H1 (cell line): ENCODE data around the gene ADCY2. TPM values are rescaled to one million over a fixed set of nuclear protein-coding genes. Genes with fewer than 3 reads are reported as not detected.

Source experiments
- CTCF ChIA-PET: fragments of 300-600 bp; sonication (Branson Sonifier 250); formaldehyde crosslinking; loops from one replicate; lab custom pipeline; 2021; ENCODE audit not compliant: partially characterized antibody; lab: Charles Lee
- POLR2A ChIA-PET: fragments of 300-600 bp; sonication (Branson Sonifier 250); formaldehyde crosslinking; loops from one replicate; lab custom pipeline; 2021; ENCODE audit warnings: inconsistent platforms; ENCODE audit not compliant: partially characterized antibody; lab: Charles Lee
- DNase-seq, 2 experiments: peaks; one replicate each; pipeline versions ENCODE4 v3.0.0 to v3.0.0-alpha.2; 2010 to 2022; ENCODE audit warnings: low spot score in 2 of 2, low read depth in 1 of 2, mixed read lengths in 1 of 2
- FAIRE-seq: peaks from 2 replicates; lab custom pipeline; 2011; peaks lifted over from hg19 to GRCh38; lab: Jason Lieb, UNC
- H2AFZ ChIP-seq: 2 replicates; pipeline ENCODE4 v1.8.1; 2012; ENCODE audit warnings: low read length, inconsistent platforms
- H2AK5ac ChIP-seq: 2 replicates; pipeline ENCODE4 v1.6.1; 2013; ENCODE audit warnings: low read depth, low read length
- H2BK120ac ChIP-seq: replicated peaks from 2 replicates; pipeline ENCODE3; 2013; ENCODE audit warnings: low read depth, low read length, inconsistent platforms
- H2BK12ac ChIP-seq: 2 replicates; pipeline ENCODE4 v1.6.1; 2013; ENCODE audit warnings: low read depth, low read length
- H2BK15ac ChIP-seq: 2 replicates; pipeline ENCODE4 v1.6.1; 2013; ENCODE audit warnings: low read length
- H2BK20ac ChIP-seq: 2 replicates; pipeline ENCODE4 v1.6.1; 2013; ENCODE audit warnings: low read length
- H2BK5ac ChIP-seq: 2 replicates; pipeline ENCODE4 v1.6.1; 2013; ENCODE audit warnings: low read depth, low read length
- H3K14ac ChIP-seq: 2 replicates; pipeline ENCODE4 v1.6.1; 2013; ENCODE audit warnings: inconsistent platforms; ENCODE audit not compliant: insufficient read length
- H3K18ac ChIP-seq: 2 replicates; pipeline ENCODE4 v1.6.1; 2013; ENCODE audit warnings: low read length; ENCODE audit errors: extremely low read depth
- H3K23ac ChIP-seq: 2 replicates; pipeline ENCODE4 v1.6.1; 2013; ENCODE audit warnings: inconsistent platforms; ENCODE audit not compliant: insufficient read length
- H3K23me2 ChIP-seq: 2 replicates; pipeline ENCODE4 v1.6.1; 2013; ENCODE audit warnings: low read depth, low read length
- H3K27ac ChIP-seq: 2 replicates; pipeline ENCODE4 v1.6.1; 2011; ENCODE audit warnings: low read depth, low read length, inconsistent platforms
- H3K27me3 ChIP-seq, 4 experiments: replicated peaks in 1 of 4; 1 replicate in 1 of 4; 2 replicates in 3 of 4; pipeline versions ENCODE4 v1.6.1 to v1.8.1; 2011 to 2013; ENCODE audit warnings: low read length in 3 of 4, mild to moderate bottlenecking in 3 of 4, inconsistent platforms in 2 of 4, mixed read lengths in 2 of 4, moderate library complexity in 1 of 4; ENCODE audit not compliant: control insufficient read depth in 3 of 4, insufficient read depth in 3 of 4; ENCODE audit errors: extremely low read depth in 1 of 4
- H3K36me3 ChIP-seq, 4 experiments: 2 replicates each; pipeline versions ENCODE4 v1.6.1 to v1.8.1; 2011 to 2013; ENCODE audit warnings: mild to moderate bottlenecking in 4 of 4, low read length in 3 of 4, moderate library complexity in 2 of 4, control low read depth in 1 of 4, inconsistent platforms in 1 of 4; ENCODE audit not compliant: insufficient read depth in 4 of 4, control insufficient read depth in 2 of 4
- H3K4ac ChIP-seq: replicated peaks from 2 replicates; pipeline ENCODE3; 2013; ENCODE audit warnings: low read length, low read depth, mixed read lengths, inconsistent platforms; ENCODE audit not compliant: insufficient read length
- H3K4me1 ChIP-seq, 4 experiments: replicated peaks in 1 of 4; 1 replicate in 1 of 4; 2 replicates in 3 of 4; pipeline versions ENCODE4 v1.6.1 to v1.8.1; 2011 to 2013; ENCODE audit warnings: low read length in 3 of 4, inconsistent platforms in 2 of 4, mixed read lengths in 1 of 4; ENCODE audit not compliant: insufficient read depth in 4 of 4, control insufficient read depth in 3 of 4
- H3K4me2 ChIP-seq, 2 experiments: 2 replicates each; pipeline versions ENCODE4 v1.6.1 to v1.8.1; 2011 to 2013; ENCODE audit warnings: low read depth in 2 of 2, low read length in 2 of 2, control low read depth in 1 of 2, inconsistent platforms in 1 of 2, mild to moderate bottlenecking in 1 of 2; ENCODE audit not compliant: insufficient read depth in 1 of 2
- H3K4me3 ChIP-seq, 4 experiments: fragments of 200-600, 300-600 bp in 1 of 4; sonication (generic), shearing (Covaris generic), sonication (Bioruptor Twin) in 1 of 4; 2 replicates each; pipeline versions ENCODE4 v1.5.1 to v1.8.1; 2011 to 2016; ENCODE audit warnings: low read length in 4 of 4, low read depth in 3 of 4, control low read depth in 2 of 4, inconsistent platforms in 2 of 4, mild to moderate bottlenecking in 2 of 4, mixed read lengths in 1 of 4, moderate library complexity in 1 of 4; ENCODE audit not compliant: insufficient read depth in 2 of 4; ENCODE audit errors: extremely low read depth in 1 of 4
- H3K56ac ChIP-seq: replicated peaks from 2 replicates; pipeline ENCODE3; 2013; ENCODE audit warnings: low read depth, mild to moderate bottlenecking, mixed read lengths, low read length, inconsistent platforms; ENCODE audit not compliant: insufficient read length
- H3K79me1 ChIP-seq: 2 replicates; pipeline ENCODE4 v1.6.1; 2013; ENCODE audit warnings: low read depth, low read length, control low read depth
- H3K79me2 ChIP-seq, 2 experiments: 2 replicates each; pipeline versions ENCODE4 v1.6.1 to v1.8.1; 2012 to 2013; ENCODE audit warnings: low read length in 2 of 2, mild to moderate bottlenecking in 2 of 2, inconsistent platforms in 1 of 2; ENCODE audit not compliant: insufficient read depth in 2 of 2, control insufficient read depth in 1 of 2
- H3K9ac ChIP-seq, 4 experiments: replicated peaks in 1 of 4; 1 replicate in 1 of 4; 2 replicates in 3 of 4; pipeline versions ENCODE4 v1.6.1 to v1.8.1; 2011 to 2013; ENCODE audit warnings: low read depth in 3 of 4, low read length in 3 of 4, control low read depth in 2 of 4, mild to moderate bottlenecking in 2 of 4, moderate library complexity in 2 of 4, inconsistent platforms in 1 of 4; ENCODE audit errors: extremely low read depth in 1 of 4
- H3K9me3 ChIP-seq, 2 experiments: 2 replicates each; pipeline versions ENCODE4 v1.6.1 to v1.8.1; 2012 to 2013; ENCODE audit warnings: mild to moderate bottlenecking in 2 of 2, moderate library complexity in 2 of 2, control low read depth in 1 of 2, inconsistent platforms in 1 of 2, low read depth in 1 of 2, low read length in 1 of 2, mixed read lengths in 1 of 2; ENCODE audit not compliant: insufficient read depth in 2 of 2
- H4K20me1 ChIP-seq, 2 experiments: replicated peaks in 1 of 2; 2 replicates each; pipeline versions ENCODE3 to v1.8.1; 2011 to 2013; ENCODE audit warnings: inconsistent platforms in 2 of 2, low read length in 2 of 2, mild to moderate bottlenecking in 1 of 2; ENCODE audit not compliant: insufficient read depth in 2 of 2, control insufficient read depth in 1 of 2
- H4K5ac ChIP-seq: 2 replicates; pipeline ENCODE4 v1.6.1; 2013; ENCODE audit warnings: low read length, low read depth, mixed read lengths, inconsistent platforms; ENCODE audit not compliant: insufficient read length
- H4K8ac ChIP-seq: 2 replicates; pipeline ENCODE4 v1.8.0; 2013; ENCODE audit warnings: mild to moderate bottlenecking, moderate library complexity, low read length, inconsistent platforms; ENCODE audit not compliant: insufficient read depth; ENCODE audit errors: extremely low read depth
- H4K91ac ChIP-seq: replicated peaks from 2 replicates; pipeline ENCODE3; 2013; ENCODE audit warnings: low read length, mixed read lengths, inconsistent platforms; ENCODE audit not compliant: insufficient read length
- ASH2L ChIP-seq: fragments of 200-600, 300-600 bp; sonication (generic); IDR thresholded peaks from one replicate; pipeline ENCODE4 v1.7.1; 2017; ENCODE audit warnings: low read length
- CHD2 ChIP-seq: IDR thresholded peaks from 2 replicates; pipeline ENCODE4 v1.6.1; 2012; ENCODE audit warnings: low read length, improper control_type of control experiment
- HDAC2 ChIP-seq, 2 experiments: fragments of 300-600 bp in 1 of 2; sonication (generic) in 1 of 2; IDR thresholded peaks; 2 replicates each; pipeline ENCODE4 v1.6.1; 2011 to 2012; ENCODE audit warnings: low read depth in 2 of 2, low read length in 2 of 2, mild to moderate bottlenecking in 2 of 2, moderate library complexity in 2 of 2, borderline replicate concordance in 1 of 2, inconsistent platforms in 1 of 2
- PHF8 ChIP-seq: fragments of 200-600 bp; sonication (generic); conservative IDR thresholded peaks from 2 replicates; pipeline ENCODE4 v1.7.1; 2012; ENCODE audit warnings: low read depth, mild to moderate bottlenecking, inconsistent platforms, low read length, moderate library complexity
- RAD21 ChIP-seq, 2 experiments: IDR thresholded peaks in 1 of 2; conservative IDR thresholded peaks in 1 of 2; 2 replicates each; pipeline ENCODE4 v1.6.1; 2011; ENCODE audit warnings: low read depth in 2 of 2, low read length in 2 of 2, improper control_type of control experiment in 1 of 2, inconsistent platforms in 1 of 2, mild to moderate bottlenecking in 1 of 2, moderate library complexity in 1 of 2
- SAP30 ChIP-seq: fragments of 300-600 bp; sonication (generic); IDR thresholded peaks from 2 replicates; pipeline ENCODE4 v1.7.1; 2012; ENCODE audit warnings: low read length, moderate library complexity, mild to moderate bottlenecking, inconsistent platforms; ENCODE audit not compliant: insufficient read depth, insufficient replicate concordance
- SRF ChIP-seq: IDR thresholded peaks from 2 replicates; pipeline ENCODE4 v1.6.1; 2011; ENCODE audit warnings: mild to moderate bottlenecking, low read depth, low read length, moderate library complexity
- TAF1 ChIP-seq: IDR thresholded peaks from 2 replicates; pipeline ENCODE4 v1.6.1; 2011; ENCODE audit warnings: mild to moderate bottlenecking, low read depth, low read length
- TEAD4 ChIP-seq: IDR thresholded peaks from 2 replicates; pipeline ENCODE4 v1.6.1; 2012; ENCODE audit warnings: low read depth, low read length, inconsistent platforms, mixed read lengths
- WGBS, 2 experiments: shearing (Covaris generic) in 1 of 2; methylation state at CpG; one replicate each; pipeline versions ENCODE4 v1.1.6 to v1.1.7; 2013 to 2015; ENCODE audit warnings: low lambda C conversion rate in 2 of 2, mixed read lengths in 2 of 2, inconsistent platforms in 1 of 2, low coverage in 1 of 2, missing lambda C conversion rate in 1 of 2; ENCODE audit not compliant: insufficient replicate concordance in 2 of 2, insufficient coverage in 1 of 2, insufficient read length in 1 of 2; ENCODE audit errors: extremely low coverage in 1 of 2, missing lambda C conversion rate in 1 of 2; 5-methylcytosine and 5-hydroxymethylcytosine counted together
- polyA plus RNA-seq, 7 experiments: library from polyadenylated mRNA; depleted of rRNA in 3 of 7; stranded (reverse) in 5 of 7; unstranded in 2 of 7; fragments of >200 nt in 5 of 7; fragments of 200-250 nt in 2 of 7; gene quantifications; 1 replicate in 5 of 7; 2 replicates in 1 of 7; 4 replicates in 1 of 7; pipeline versions ENCODE4 v1.2.1 to v1.2.3, GENCODE V29; 2011 to 2013; ENCODE audit warnings: missing spikeins in 2 of 7, mixed read lengths in 2 of 7
- total RNA-seq: library from RNA; stranded (reverse); fragmentation: NEBNext Ultra II Directional; extraction: Animal tissue kit (Norgen Biotek cat#: 25700); gene quantifications from 2 replicates; pipeline ENCODE4 v1.2.1, GENCODE V29; 2021

ADCY2 gene
- total and polyA plus RNA-seq, 2 of the 8 experiments (the other 6 are each of a cell fraction or from before 2014, with no cell fraction given), result 35.8 to 122 TPM

GRCh38 chr5:7850395-7851239, 454.7 kb downstream of the ADCY2 start, which contains the start of gene CFAP90:
Gene CFAP90, minus strand, starts transcription at chr5:7851133. Its CDS starts 112 bp downstream, at chr5:7851021.
- Histone ChIP-seq H2BK15ac (0 out of 2 replicates have a peak within 1 kb of the TSS, but pooled peaks have one; percentile 8), H2BK20ac (no peak within 1 kb of the TSS), H3K9ac (peak within 1 kb of the TSS in 2 of 4 experiments; percentile 65 to 76; a peak in 5 of 7 replicates), H3K79me1 (no peaks in the 10 kb centered on the region), H2BK120ac (no peak within 1 kb of the TSS), H4K5ac (no peak within 1 kb of the TSS), H3K18ac (no peak within 1 kb of the TSS; the same call in 1 of the 2 replicates), H3K27ac (no peak within 1 kb of the TSS; the same call in 1 of the 2 replicates), H3K23me2 (peaks cover 9% of the 10 kb centered on the region), H3K23ac (no peak within 1 kb of the TSS), H3K4ac (no peak within 1 kb of the TSS), H3K4me2 (peak within 1 kb of the TSS; percentile 76 to 91), H3K9me3 (no peaks in the 10 kb centered on the region), H2BK5ac (no peak within 1 kb of the TSS; the same call in 1 of the 2 replicates), H2BK12ac (0 out of 2 replicates have a peak within 1 kb of the TSS, but pooled peaks have one; percentile 3), H2AFZ (peak within 1 kb of the TSS; percentile 95; the same call in 1 of the 2 replicates), H3K36me3 (no peaks in the 10 kb centered on the region), H2AK5ac (no peak within 1 kb of the TSS), H4K91ac (peak within 1 kb of the TSS; percentile 75), H3K27me3 (peaks cover 0 to 16% (median 9%) of the 10 kb centered on the region in 4 experiments; a peak in 4 of 7 replicates), H4K8ac (peak within 1 kb of the TSS; percentile 63; the same call in 1 of the 2 replicates), H3K56ac (no peak within 1 kb of the TSS), H4K20me1 (no peaks in the 10 kb centered on the region), H3K4me1 (peaks cover 0 to 8% (median 3%) of the 10 kb centered on the region in 4 experiments; a peak in 4 of 7 replicates), H3K14ac (no peak within 1 kb of the TSS), H3K4me3 (peak within 1 kb of the TSS; percentile 61 to 89 (median 67)), H3K79me2 (no peaks in the 10 kb centered on the region)
- FAIRE-seq (no peak), DNase-seq (peak in 1 of 2 experiments; percentile 93)
- POLR2A ChIA-PET, result interaction anchor here (1.2 to 1.5 kb wide), 3 partner anchors 18 to 455 kb away, joined by 3 to 4 read pairs (median 3); partner anchors contain the start of genes ADCY2, FASTKD3 and MTRR
- 0% methylated on average over 14 of the region's 76 CpGs; no CpG with 5 or more reads in 1 of the 2 experiments for WGBS, 2 experiments
- CTCF ChIA-PET, result interaction anchor here (0.6 to 3.4 kb wide), 12 partner anchors 10 to 1084 kb away, joined by 3 to 23 read pairs (median 5); partner anchors contain the start of genes FASTKD3 and MTRR
- TF ChIP-seq TAF1, result 0 out of 2 replicates have a peak, but pooled peaks have one; percentile 39
- TF ChIP-seq ASH2L, result peak; percentile 41
- TF ChIP-seq HDAC2 (IDR thresholded peaks at IDR 0.05; ENCODE audit: borderline replicate concordance in 1 of 2, low read depth in 2 of 2, low read length in 2 of 2), result peak in 1 of 2 experiments; percentile 58; a peak in 1 of 4 replicates
- TF ChIP-seq SAP30, result peak; percentile 31
- TF ChIP-seq RAD21 (IDR thresholded peaks at IDR 0.05 in 1 of 2, conservative IDR thresholded peaks at IDR 0.05 in 1 of 2; ENCODE audit: low read depth in 2 of 2, low read length in 2 of 2), result peak in 1 of 2 experiments; percentile 11; a peak in 1 of 4 replicates
- TF ChIP-seq PHF8, result peak; percentile 69
- peak; percentile 76 for TF ChIP-seq TEAD4
- no peak for TF ChIP-seq CHD2
- no peak for TF ChIP-seq SRF
